ENCODE measurements around the gene CDH4.
A peak's percentile ranks its signal among the peaks of the same experiment; 100 is the strongest.
"Not testable (repeated sequence)": the region's sequence is repeated elsewhere in the genome, so short reads cannot be mapped to it uniquely, and the experiment has no call there.

The CDH4 gene

DNA sequence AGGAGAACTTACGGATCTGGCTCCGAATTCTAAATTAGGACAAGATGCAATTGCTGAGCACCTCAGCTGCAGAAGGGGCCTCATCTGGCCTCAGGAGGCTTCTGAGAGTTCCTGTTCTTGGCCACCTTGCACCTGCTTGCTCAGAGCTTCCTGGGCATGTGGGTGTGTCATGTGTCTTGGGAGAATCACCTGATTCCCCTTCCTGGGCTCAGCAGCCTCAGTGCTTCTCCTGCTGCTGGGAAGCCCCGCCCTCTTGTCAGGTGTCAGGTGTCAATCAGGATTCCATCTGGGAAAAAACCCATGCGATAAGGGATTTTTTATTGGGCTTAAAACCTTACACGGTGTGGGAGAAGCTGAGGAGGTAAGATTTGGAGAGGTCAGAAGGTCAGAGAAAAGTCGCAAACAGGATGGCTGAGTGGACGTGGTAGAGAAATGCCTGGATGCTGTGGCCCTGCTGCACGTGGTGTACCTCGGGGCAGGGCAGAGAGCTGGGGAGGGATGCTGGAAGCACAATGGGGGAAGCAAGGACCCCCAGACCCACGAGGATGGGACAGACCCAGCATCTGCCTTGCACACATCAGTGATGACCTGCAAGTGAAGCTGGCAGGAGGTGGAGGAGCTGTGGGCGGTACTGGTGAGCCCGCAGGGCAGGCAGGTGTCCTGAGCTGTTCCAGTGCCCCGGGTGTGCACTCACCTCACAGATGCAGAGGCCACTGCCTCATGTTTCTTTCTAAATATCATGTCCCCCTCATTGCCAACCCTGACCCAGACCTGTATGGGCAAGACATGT lies 170.8 kb downstream of the CDH4 start:
- DNase-seq = no peak

DNA sequence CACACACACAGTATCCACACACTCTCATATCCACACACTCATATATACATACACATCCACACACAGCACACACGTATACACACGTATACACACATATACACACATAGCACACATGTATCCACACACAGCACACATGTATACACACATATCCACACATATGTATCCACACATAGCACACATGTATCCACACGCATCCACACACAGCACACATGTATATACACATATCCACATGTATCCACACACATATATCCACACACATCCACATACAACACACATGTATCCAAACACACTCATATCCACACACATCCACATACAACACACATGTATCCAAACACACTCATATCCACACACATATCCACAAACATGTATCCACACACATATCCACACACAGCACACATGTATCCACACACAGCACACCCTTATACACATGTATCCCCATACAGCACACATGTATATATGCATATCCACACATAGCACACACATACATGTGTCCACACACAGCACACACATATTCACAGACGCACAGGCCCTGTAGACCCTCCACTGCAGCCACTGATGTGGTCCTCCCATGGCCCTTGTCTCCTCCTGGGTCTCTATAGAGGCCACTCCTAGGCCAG lies 172.1 kb downstream of the CDH4 start:
- no peak for DNase-seq

DNA sequence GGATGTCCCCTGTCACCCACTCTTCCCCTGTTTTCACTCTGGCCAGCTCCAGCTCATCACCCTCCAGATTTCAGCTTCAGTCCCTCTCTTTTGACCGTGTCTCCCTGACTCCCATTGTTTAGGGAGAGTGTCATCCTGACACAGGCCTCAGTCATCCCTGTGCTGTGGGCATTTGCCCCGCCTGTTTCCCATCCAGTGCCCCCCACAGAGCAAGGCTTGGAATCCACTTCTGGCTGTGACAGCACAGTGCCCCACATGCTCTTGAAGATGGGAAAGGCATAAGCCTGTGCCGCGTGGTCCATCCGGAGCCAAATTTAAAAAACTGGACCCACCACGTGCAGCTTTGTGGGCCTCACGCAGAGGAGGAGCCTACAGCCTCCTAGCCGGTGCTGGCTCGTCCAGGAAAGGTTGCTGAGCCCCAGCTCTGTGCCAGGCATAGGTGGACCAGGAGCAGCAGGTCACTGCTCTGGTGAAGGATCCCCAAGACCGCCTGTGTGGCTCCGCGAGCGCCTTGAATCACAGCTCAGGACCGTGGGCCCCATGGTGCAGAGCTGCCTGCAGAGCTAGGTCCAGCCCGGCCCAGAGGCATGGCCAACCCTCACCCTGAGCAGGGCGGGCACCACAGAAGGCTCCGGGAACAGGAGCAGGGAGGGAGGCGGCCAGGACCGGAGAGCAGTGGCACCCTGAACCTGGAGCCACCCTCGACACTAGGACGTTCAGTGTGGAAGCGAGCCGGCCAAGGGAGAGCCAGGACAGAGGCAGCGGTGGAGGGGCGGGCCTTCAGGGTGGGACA lies 172.8 kb downstream of the CDH4 start:
- no peak for DNase-seq

DNA sequence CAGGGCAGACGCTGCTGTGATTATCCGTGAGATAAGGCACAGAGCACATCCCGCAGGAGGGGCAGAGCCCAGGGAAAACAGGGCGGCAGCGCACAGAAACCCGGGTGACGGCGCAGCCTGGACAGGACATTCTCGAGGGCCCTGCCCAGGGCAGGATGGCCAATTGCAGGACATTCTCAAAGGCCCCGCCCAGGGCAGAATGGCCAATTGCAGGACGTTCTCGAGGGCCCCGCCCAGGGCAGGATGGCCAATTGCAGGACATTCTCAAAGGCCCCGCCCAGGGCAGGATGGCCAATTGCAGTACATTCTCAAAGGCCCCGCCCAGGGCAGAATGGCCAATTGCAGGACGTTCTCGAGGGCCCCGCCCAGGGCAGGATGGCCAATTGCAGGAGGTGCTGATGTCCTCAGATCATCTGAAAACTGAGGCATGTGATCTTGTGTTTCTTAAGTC lies 173.5 kb downstream of the CDH4 start:
- DNase-seq = not testable (repeated sequence)

DNA sequence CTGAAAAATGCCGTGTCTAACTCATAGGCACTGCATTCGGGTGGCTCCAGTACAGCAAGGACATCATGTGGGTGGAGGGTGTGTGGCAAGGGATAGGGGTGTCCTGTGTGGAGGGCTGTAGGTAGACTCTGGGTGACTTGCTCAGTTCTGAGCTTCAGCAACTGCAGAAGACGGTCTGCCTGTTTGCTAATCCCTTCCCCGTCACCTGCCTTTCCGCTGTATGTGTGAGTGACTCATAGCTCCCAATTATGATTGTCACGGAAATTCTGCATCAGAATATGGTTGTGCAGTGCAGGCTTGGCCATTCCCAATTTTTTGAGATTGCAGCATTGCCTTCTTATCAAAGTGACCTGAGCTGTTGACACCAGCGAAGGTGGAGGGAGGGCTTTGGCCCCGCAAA lies 174.3 kb downstream of the CDH4 start:
- DNase-seq = peak in 1 of 2 experiments; percentile 20

DNA sequence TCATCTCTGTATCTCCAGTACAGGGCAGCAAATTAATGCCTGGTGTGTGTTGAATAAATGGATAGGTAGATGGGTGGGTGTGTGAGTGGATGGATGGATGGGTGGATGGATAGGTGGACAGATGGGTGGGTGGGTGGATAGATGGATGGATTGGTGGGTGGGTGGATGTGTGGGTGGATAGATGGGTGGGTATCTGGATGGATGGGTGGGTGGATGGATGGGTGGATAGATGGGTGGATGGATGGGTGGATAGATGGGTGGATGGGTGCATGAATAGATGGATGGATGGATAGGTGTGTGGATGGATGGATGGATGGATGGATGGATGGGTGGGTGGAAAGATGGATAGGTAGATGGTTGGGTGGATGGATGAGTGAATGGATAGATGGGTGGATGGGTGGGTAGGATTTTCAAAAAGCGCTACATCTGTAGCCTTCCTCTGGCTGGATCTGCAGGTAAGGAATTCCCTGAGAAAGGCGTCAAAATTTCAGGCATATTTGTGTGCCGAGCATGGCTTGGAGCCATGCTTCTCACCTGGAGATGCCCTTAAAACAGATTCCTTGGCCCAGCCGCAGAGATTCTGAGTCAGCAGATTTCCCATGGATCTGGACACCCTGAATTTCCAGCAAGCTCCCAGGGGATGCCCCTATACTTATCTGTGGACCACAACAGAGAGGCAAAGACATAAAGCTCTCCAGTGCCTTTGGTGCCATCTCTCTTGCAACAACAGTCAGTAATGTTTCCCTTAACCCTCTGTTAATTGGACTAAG lies 177.6 kb downstream of the CDH4 start:
- DNase-seq = no peak

DNA sequence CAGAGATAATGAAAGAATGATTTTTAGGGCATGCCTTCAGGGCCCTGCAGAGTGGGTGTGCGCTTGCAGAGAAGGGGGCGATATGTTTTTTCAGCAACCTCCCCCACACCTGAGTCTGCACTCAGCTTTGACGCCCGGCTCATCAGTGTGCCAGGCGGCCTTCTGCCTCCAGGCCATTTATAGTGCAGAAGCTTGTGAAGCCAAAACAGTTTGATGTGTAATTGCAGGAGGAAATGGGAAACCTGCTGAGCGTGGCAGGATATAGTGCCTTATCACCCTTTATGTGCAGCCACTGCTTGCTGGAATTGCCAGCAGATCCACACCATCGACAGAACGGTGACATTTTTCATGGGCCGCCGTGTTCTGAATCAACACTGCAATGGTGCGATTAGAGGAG lies 178.2 kb downstream of the CDH4 start:
- no peak for DNase-seq

DNA sequence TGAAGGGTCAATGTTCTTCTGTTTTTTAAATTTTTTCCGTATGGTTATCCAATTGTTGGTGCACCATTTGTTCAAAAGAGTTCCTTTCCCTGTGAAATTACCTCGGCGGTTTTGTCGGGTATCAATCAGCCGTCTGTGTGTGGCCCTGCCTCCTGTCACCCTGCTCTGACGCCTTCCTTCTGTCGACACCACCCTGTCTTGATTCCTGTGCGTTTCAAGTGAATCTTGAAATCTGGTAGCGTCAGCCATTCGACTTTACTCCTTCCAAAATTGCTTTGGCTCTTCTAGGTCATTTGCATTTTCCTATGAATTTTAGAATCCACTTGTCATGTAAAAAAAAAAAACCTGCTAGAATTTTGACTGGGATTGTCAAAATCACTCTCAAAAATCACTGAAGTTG lies 181.1 kb downstream of the CDH4 start:
- no peak for DNase-seq

DNA sequence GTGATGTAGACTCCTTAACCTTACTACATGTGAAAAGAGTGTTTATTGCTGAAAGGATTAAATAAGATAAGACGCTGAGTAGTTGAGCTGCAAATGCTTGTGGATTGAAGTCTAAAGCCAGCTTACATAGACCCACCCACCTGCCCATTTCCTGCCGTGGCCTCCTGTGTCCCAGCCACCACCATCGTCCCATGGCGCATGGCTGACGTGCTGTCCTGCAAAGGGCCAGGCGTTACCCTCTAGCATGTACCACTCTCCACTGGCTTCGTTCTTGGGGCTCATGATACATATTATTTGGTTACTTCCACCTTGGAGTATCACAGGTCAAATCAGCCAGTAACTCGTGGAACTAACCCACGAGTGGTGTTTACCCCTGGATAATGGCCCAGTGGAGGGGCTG lies 181.8 kb downstream of the CDH4 start:
- DNase-seq = no peak

DNA sequence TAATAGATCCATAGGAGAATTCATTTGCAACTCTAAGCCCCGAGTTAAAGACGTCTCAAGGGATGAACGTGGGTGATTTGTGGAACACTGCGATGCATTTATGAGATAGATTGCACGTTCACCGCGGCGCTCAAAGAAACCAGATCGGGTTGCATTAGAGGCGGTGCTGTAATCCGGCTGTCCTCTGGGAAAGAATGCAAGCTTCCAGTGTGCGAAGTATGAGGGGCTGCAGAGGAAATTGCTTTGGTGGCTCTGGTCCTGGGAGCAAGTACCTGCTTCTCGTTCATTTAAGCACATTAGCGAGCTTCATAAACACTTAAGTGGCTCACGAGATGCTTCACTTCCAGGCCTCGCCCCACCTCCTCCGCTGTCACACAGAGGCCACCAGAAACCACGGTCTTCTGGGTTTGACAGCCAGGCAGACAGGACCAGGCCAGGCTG lies 182.3 kb downstream of the CDH4 start:
- no peak for DNase-seq

DNA sequence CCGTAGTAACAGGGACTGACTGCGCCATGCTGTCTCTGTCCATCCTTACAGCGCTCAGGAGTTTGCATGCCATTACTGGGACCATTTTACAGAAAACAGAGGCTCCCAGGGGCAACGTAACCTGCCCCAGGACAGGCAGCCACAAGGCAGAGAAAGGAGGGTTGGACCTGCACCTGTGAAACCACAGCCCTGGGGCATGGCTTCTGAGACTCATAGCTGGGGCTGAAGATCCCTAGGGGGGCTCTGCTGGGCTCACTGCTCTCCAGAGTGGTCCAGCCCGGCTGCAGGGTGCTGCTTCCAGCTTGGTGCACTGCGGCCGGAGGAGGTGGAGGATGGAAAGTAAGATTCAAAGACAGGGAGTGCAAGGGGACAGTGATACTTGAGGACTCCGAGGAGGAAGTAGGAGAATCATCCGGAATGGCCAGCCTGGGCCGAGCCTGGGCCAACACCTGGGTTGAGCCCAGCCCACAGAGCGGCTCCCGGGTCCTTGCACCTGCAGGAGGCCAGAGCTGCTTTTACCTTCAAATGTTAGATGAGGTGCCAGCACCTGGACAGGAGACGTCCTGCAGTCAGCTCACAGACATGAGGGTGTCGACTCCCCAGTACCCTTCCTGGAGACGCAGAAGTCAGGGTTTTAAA lies 183.2 kb downstream of the CDH4 start:
- DNase-seq = no peak

DNA sequence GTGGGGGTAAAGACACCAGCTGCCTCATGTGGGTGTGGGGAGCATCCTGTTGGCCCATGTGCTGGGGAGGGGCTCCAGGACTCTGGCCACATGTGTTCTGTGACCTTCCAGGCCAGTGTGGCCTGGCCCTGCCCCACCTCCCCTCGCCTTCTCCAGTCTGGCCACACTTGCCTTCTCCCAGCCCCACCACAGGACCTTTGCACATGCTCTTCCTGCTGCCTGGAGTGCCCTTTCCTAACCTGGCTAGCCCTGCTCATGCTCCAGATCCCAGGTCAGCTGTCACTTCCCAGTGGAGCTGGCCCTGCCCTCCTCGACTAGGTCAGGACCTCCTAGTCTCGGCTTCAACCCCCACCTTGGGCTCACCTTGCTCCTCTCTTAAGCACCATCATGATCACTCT lies 183.8 kb downstream of the CDH4 start:
- DNase-seq = no peak

DNA sequence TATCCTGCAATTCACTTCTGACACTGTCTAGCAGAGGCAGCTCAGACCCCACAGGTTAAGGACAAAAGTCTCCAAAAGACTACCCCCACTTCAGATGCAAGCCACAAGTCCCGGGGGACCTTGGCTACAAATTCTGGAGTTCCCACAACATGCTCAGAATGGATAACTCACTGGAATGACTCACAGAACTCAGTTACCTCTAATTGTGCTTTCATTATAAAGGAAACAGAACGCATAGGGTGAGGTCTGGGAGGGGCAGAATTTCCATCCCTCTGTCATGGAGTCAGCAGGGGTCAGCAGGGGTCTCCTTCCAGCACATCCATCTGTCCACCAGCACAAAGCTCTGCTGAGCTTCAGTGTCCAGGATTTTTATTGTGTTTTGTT lies 184.2 kb downstream of the CDH4 start:
- no peak for DNase-seq

DNA sequence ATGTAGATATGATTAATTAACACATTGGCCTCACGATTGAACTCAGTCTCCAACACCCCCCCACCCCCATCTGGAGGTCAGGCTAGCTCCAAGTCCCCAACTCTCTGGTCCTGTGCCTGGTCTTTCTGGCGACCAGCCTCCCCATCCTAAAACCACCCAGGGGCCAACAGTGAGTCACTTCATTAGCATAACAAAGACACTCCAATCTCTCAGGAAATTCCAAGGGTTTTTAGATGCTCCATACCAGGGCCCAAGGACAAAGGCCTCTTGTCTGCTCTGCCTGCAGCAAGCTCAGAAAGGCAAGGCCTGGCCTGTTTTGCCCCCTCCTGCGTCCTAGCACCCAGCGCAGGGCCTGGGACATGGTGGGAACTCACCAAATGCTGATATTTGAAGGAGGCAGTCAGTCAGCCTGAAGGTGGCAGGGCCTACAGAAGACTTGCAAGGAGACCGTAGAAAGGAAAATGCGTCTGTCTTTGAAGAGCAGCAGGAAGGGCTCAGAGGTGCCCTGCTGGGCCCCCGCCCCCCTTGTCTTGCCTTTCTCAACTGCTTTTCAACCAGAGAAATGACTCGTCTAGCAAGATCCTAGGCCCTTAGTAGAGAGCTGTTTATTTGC lies 184.7 kb downstream of the CDH4 start:
- no peak for DNase-seq

DNA sequence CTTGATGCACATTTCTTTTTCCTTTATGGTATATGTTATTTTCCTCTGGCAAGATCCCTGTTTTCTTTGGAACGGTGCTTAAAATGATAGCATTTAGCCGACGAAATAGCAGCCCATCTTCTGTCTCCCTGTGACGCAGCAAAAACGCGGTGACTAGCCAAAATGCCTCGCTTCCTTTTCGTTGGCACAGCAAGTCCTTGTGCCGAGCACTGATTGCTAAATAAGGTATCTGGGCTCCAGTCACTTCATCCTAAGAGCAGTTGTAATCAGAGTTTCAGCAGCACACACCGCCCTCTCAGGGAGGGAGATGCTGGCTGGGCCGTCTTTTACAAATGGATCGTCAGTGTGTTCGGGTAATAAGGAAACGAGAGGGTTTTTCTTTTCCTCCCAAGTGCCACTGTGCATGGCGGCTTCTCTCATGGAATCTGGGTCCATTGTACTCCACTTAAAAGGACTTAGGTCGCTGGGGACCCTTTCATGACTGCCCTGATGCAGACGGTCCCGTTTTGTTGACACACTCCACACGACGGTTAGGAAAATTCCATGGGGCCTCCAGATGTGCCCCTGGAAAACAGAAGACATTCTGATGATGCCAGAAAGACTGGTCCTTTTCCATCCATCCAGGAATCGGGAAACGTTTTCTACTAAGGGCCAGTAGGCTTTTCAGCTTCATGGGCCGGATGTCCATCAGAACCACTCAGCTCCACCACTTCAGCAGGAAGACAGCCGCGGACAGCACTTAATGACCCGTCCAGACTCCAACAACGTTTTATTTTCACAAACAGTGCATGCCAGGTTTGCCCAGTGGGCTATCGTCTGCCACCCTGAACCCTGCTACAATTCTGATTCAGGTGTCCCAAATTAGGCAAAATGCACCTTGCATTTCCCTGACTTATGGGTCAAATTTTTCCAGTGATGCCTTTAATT lies 185.5 kb downstream of the CDH4 start:
- no peak for DNase-seq

DNA sequence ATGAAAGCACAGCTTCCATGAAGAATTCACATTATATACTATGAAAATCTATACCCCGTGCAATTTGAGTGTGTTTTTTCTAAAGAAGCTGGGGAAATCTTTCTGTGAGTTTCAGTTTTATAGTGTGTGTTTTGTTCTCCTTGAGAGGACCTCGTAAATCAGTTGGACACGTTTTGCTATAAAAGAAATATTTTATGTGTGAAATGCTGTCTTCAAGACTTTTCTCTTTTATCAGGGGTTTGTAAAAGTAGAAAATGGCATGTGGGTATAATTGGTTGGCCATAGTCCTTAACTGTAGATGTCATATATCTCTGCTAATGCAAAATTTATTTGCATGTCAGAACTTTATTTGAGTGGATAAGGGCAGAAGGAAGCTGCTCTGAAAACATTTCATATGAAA lies 186.2 kb downstream of the CDH4 start:
- DNase-seq = no peak

DNA sequence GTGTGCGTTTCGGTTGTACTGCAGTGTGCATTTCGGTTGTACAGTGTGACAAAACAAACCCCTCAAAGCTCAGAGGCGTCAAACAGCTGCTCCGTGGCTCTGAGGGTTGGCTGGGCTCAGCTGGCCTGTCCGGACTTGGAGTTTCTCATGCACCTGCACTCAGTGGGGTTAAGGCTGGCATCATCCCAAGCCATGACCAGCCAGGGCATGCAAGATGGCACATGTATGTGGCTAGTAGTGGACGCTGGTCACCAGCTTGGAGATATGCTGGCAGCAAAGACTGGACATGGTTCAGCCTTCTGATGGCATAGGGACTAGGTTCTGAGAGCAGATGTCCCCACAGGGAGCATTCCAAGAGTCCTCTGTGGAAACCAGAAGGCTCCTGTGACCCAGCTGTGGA lies 187.2 kb downstream of the CDH4 start:
- DNase-seq = no peak

DNA sequence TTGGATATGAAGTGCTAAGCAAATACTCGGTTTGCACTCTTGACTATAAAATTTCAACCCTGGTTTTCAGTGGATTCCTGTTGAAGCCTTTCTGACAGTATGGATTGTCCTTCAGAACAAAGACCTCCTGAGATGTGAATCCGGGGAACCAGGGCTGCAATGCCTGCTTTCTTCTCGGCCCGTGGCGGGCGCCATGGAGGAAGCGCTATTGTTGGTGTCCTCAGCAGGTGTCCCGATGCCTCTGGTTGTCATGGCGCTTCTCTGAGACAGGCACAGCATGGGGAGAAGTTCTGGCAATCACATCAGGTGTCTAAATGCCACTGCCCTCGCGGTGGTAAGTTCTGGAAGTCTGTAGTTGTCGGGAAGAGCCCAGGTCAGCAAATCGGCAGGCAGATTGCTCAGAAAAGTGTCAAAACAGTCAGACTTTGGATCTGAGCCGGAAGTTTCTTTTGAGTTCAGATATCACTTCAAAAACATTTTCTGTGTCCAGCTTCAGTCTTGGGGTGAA lies 188.5 kb downstream of the CDH4 start:
- peak in 1 of 2 experiments; percentile 9 for DNase-seq

DNA sequence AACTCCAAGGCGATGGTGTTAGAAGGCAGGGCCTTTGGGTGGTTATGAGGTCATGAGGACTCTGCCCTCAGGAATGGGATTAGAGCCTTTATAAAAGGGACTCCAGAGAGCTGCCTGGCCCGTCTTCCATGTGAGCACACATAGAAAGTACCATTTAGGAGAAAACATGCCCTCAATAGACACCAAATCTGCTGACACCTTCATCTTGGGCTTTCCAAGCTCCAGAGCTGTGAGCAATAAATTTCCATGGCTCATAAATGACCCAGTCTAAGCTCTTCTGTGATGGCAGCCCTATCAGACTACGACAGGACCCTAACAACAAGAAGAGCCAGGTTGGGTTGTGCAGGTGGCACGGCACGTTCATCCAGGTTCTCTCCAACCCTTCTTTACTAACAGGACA lies 189.5 kb downstream of the CDH4 start:
- DNase-seq = no peak

DNA sequence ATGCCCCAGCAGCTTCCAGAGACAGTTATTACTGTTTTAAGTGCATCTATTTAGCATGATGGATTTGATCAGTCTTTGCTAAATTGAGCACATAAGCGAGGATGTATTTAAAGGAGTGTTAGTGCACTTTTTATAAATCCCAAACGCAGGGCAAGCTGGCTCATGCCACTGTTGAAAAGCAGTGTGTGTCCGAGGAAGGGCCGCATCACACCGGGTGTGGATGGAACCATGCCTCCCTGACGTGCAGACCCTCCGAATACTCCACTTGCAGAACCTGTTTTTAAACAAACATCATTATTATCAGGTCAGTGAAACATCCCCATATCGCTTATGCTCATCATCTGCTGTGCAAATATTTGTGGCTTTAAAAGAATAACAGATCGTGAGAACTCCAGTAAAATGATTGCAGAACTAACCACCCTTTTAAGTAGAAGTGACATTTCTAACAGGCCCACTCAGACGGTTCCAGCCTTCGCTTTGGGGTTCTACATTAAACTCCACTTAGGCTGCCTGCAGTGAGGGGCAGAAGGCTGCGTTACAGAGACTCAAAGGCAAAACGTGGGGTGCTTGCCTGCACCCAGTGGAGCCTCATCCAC lies 190.1 kb downstream of the CDH4 start:
- no peak for DNase-seq

Measured in SHP77 (cell line).